Activated CD4-positive, alpha-beta T cell treated with anti-CD3 and anti-CD28 coated beads for 4 hours (primary cell): ENCODE data around the gene LAMC3.

Source experiments
- DNase-seq, 2 donors: peaks; one replicate each; pipeline ENCODE4 v3.0.0-alpha.2; 2020

Gene LAMC3

GRCh38 chr9:130979591-130980385, 29.2 kb upstream of the LAMC3 start:
- no peak for DNase-seq

- DNase-seq, result no peak
Observed at GRCh38 chr9:130980526-130980925, 28.4 kb upstream of the LAMC3 start.

- no peak for DNase-seq
Observed at GRCh38 chr9:130981002-130981755, 27.8 kb upstream of the LAMC3 start.

- no peak for DNase-seq
Observed at GRCh38 chr9:130981756-130982137, 27.2 kb upstream of the LAMC3 start.

- DNase-seq, result no peak
Observed at GRCh38 chr9:130982636-130983358, 26.2 kb upstream of the LAMC3 start.

GRCh38 chr9:130983359-130983670, 25.7 kb upstream of the LAMC3 start:
- DNase-seq, result no peak

- no peak for DNase-seq
Observed at GRCh38 chr9:130983970-130984369, 25.0 kb upstream of the LAMC3 start.

- DNase-seq, result no peak
Observed at GRCh38 chr9:130984521-130984920, 24.5 kb upstream of the LAMC3 start.

GRCh38 chr9:130985029-130985428, 23.9 kb upstream of the LAMC3 start:
- no peak for DNase-seq

- DNase-seq, result no peak
Observed at GRCh38 chr9:130985606-130986162, 23.3 kb upstream of the LAMC3 start.

- no peak for DNase-seq
Observed at GRCh38 chr9:130986356-130986965, 22.5 kb upstream of the LAMC3 start.

GRCh38 chr9:130987054-130987453, 21.9 kb upstream of the LAMC3 start:
- DNase-seq, result no peak

- DNase-seq, result no peak
Observed at GRCh38 chr9:130987738-130988399, 21.1 kb upstream of the LAMC3 start.

GRCh38 chr9:130988400-130988747, 20.6 kb upstream of the LAMC3 start:
- no peak for DNase-seq

- DNase-seq, result no peak
Observed at GRCh38 chr9:130988905-130989304, 20.1 kb upstream of the LAMC3 start.

GRCh38 chr9:130989391-130989790, 19.6 kb upstream of the LAMC3 start:
- no peak for DNase-seq

- DNase-seq, result no peak
Observed at GRCh38 chr9:130989891-130990290, 19.1 kb upstream of the LAMC3 start.

- DNase-seq, result no peak
Observed at GRCh38 chr9:130990306-130990977, 18.5 kb upstream of the LAMC3 start.

- no peak for DNase-seq
Observed at GRCh38 chr9:130990978-130991777, 17.8 kb upstream of the LAMC3 start.

- DNase-seq, result no peak
Observed at GRCh38 chr9:130991778-130992681, 16.9 kb upstream of the LAMC3 start.
